BJ (cell line): ENCODE results near the gene UNC5A. TPM values are rescaled to one million over a fixed set of nuclear protein-coding genes. Genes with fewer than 3 reads are reported as not detected.

Experiments used
- CTCF ChIA-PET: fragments of 350-600 bp; formaldehyde crosslinking; extraction: SDS; loops from one replicate; lab custom pipeline; 2021; ENCODE audit warnings: antibody characterized with exemption, inconsistent platforms; lab: Yijun Ruan, JAX
- POLR2A ChIA-PET: fragments of 300-600 bp; sonication (Branson Sonifier 250); formaldehyde crosslinking; extraction: SDS; loops from one replicate; lab custom pipeline; 2021; ENCODE audit warnings: antibody characterized with exemption; lab: Charles Lee
- DNase-seq: peaks from one replicate; pipeline ENCODE4 v3.0.0-alpha.2; 2011; ENCODE audit warnings: low read depth
- H3K27me3 ChIP-seq: 2 replicates; pipeline ENCODE4 v1.6.0; 2011; ENCODE audit warnings: low read length; ENCODE audit not compliant: control insufficient read depth, insufficient read depth
- H3K36me3 ChIP-seq: 2 replicates; pipeline ENCODE4 v1.5.1; 2011; ENCODE audit warnings: low read length; ENCODE audit not compliant: control insufficient read depth, insufficient read depth
- H3K4me3 ChIP-seq: 2 replicates; pipeline ENCODE4 v1.5.1; 2011; ENCODE audit warnings: low read depth, mild to moderate bottlenecking, control low read depth, low read length
- polyA plus RNA-seq: library from polyadenylated mRNA; depleted of rRNA; stranded (reverse); fragments of >200 nt; gene quantifications from 2 replicates; pipeline ENCODE4 v1.2.3, GENCODE V29; 2011
- TF ChIP-seq, protein P1 (sequence below): IDR thresholded peaks from 2 replicates; pipeline ENCODE4 v1.5.1; 2011; ENCODE audit warnings: low read depth, mild to moderate bottlenecking, control low read depth, inconsistent platforms, low read length, moderate library complexity; ENCODE audit not compliant: insufficient read depth

The UNC5A gene
- polyA plus RNA-seq, 1 experiment = not detected

DNA sequence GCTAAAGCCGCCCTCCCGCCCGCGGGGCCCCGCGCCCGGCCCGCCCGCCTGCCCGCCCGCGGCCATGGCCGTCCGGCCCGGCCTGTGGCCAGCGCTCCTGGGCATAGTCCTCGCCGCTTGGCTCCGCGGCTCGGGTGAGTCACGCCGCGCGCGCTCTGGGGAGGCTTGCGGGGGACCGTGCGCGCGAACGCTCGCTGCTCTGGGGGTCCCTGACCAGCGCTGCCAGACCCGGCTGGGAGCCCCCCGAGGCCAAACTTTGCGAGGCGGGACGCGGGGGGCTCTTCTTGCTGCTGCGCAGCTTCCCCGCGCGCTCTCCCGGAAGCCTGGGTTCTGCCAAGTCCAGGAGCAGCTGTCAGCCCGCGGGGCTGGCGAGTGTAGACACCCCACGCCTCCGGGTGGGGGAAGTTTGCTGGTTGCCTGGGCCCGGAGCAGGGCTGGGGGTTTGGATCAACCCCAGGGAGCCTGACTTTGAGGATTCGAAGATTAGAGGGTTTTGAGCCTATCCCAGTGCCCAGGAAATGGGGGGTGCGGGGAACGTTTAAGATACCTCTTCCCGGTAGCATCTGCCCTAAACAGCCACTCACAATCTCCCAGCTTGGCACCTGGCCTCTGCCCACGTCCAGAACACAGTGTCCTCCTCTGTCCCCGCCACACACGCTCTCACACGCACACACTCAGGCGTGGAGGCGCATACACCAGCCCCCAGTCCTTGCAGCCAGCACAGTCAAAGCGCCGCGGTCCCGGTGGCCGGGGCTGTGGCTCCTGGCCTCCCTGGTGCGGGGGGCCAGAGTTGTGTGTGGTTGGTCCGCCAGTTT lies 535 bp downstream of the UNC5A start:
- POLR2A ChIA-PET = no interaction called here
- CTCF ChIA-PET = interaction anchor here (1.2 to 1.5 kb wide), 2 partner anchors 8 to 151 kb away, joined by 3 to 5 read pairs; no protein-coding TSS in a partner anchor
- TF ChIP-seq, protein P1, sequence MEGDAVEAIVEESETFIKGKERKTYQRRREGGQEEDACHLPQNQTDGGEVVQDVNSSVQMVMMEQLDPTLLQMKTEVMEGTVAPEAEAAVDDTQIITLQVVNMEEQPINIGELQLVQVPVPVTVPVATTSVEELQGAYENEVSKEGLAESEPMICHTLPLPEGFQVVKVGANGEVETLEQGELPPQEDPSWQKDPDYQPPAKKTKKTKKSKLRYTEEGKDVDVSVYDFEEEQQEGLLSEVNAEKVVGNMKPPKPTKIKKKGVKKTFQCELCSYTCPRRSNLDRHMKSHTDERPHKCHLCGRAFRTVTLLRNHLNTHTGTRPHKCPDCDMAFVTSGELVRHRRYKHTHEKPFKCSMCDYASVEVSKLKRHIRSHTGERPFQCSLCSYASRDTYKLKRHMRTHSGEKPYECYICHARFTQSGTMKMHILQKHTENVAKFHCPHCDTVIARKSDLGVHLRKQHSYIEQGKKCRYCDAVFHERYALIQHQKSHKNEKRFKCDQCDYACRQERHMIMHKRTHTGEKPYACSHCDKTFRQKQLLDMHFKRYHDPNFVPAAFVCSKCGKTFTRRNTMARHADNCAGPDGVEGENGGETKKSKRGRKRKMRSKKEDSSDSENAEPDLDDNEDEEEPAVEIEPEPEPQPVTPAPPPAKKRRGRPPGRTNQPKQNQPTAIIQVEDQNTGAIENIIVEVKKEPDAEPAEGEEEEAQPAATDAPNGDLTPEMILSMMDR = no peak
- peaks cover 34% of the 10 kb centered on the region for H3K27me3 ChIP-seq
- no peaks in the 10 kb centered on the region for H3K36me3 ChIP-seq
- 0 out of 2 replicates have a peak overlapping the region, but pooled peaks have one; percentile 5 for H3K4me3 ChIP-seq
- DNase-seq = no peak

DNA sequence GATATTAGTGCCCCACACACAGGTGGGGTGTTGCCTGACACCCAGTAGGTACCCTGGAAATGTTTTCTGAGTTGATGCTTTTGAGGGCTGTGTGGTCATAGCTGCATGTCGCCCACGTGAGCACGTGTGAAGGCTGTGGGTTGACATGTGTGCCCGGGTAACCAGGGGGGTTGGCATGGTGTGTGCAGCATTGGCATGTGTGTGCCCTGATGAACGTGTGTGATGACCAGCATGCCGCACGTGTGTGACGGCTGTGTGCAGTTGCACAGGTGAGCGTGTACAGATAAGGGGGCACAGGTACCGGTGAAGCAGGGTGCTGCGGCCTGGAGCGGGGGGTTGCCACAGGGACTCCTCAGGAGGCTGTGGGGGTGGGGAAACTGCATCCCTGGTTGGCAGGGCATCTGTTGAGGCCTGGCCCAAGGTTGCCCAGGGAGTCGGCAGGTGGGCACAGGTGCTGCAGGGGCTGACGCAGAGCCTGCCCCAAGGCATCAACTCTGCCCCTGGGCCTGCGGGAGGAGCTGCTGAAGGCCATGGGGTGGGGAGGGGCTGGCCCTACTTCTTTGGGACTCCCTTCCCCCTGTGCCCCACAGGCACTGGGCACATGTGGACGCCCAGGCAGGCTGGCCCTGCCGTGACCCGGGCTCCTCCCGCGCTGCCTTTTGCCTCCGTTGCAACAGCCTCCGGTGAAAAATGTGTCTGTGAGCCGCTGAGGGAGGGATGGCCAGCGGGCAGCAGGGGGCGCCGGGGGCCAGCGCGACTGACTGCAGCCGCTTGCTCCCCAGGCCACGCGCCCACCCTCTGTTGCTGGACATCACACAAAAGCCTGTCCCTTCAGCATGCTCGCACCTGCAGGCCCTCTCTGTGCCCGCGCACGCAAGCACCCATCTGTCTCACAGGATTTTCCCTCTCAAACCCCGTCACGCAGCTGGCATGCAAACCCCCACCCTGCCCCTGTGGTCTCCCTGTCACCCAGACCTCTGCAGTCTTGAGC lies 2.2 kb downstream of the UNC5A start:
- POLR2A ChIA-PET = no interaction called here
- H3K27me3 ChIP-seq = peaks cover 47% of the 10 kb centered on the region
- no peak overlapping the region for H3K4me3 ChIP-seq

DNA sequence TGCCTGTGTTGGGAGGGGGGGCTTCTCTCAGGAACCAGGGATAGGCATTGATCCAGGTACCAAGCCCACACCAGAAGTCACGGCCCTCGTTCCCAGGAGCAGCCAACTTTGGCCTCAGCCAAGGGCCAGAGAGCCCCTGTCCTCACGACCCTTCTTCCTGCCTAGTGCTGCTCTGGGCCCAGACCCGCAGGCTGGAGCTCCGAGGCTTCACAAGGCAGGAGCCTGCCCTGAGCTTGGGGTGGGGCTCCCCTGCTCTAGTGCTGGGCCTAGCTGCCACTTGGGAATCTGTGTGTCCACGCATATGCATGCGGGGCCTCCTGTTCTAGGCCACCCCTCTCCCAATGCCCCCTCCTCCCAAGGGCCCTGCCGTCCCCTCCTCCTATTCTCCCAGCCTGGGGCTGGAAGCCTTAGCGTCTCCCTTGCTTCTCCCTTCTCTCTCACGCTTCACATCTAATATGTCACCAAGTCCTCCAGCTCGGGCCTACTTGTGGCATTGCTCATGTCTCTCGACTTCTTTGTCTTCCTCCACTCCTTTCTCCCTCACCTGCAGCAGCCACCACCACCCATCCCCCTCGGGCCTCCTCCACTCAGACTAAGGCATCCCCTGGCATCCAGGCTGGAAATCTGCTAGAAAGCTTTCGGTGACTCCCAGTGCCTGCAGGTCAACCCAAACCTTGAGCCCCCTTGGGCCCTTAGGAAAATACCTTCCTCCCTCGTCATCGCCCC lies 3.4 kb downstream of the UNC5A start:
- CTCF ChIA-PET = interaction anchor here (1.0 kb wide), 3 partner anchors 11 to 298 kb away, joined by 3 to 6 read pairs (median 3); no protein-coding TSS in a partner anchor
- TF ChIP-seq, protein P1 = no peak
- POLR2A ChIA-PET = no interaction called here
- no peaks in the 10 kb centered on the region for H3K36me3 ChIP-seq
- peaks cover 50% of the 10 kb centered on the region for H3K27me3 ChIP-seq
- no peak overlapping the region for H3K4me3 ChIP-seq
- DNase-seq = no peak

More for the DNA sequence above, 2.2 kb downstream of the UNC5A start:
- TF ChIP-seq, protein P1 = peak; percentile 69
- CTCF ChIA-PET = interaction anchor here (1.0 to 1.5 kb wide), 5 partner anchors 10 to 300 kb away, joined by 3 to 6 read pairs (median 3); no protein-coding TSS in a partner anchor
- no peak for DNase-seq
- H3K36me3 ChIP-seq = no peaks in the 10 kb centered on the region

DNA sequence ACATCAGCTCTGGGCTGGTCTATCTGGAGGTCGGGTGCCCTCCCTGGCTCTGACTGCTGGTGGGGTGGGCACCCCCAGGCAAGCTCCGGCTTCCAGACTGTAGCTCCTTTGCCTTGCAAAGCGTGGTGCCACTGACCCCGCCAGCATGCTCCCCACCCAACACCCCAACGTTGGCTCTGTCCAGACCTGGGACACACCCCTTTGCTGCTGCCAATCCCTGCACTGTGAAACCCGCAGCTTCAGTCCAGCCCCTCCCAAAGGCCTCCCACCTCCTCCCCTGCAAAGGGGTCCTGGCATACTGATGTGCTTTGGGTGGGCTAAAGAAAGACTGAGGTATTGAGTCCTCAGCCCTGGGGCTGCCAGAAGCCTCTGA lies 3.9 kb downstream of the UNC5A start:
- POLR2A ChIA-PET = no interaction called here
- H3K36me3 ChIP-seq = no peaks in the 10 kb centered on the region
- TF ChIP-seq, protein P1 = no peak

More for the DNA sequence above, 3.9 kb downstream of the UNC5A start:
- Histone ChIP-seq H3K4me3 (no peak overlapping the region), H3K27me3 (peaks cover 53% of the 10 kb centered on the region)
- CTCF ChIA-PET = no interaction called here
- no peak for DNase-seq
